LNCaP clone FGC (cell line): ENCODE measurements around the gene WDFY3.

Source experiments
- DNase-seq: peaks from one replicate; pipeline ENCODE4 v3.0.0-alpha.2; 2011; ENCODE audit warnings: low read depth
- H3K4me3 ChIP-seq: 2 replicates; pipeline ENCODE4 v1.5.1; 2011; ENCODE audit warnings: mild to moderate bottlenecking, low read depth, low read length, control low read depth
- TF ChIP-seq, protein P1 (sequence below): IDR thresholded peaks from 2 replicates; pipeline ENCODE4 v1.5.1; 2012; ENCODE audit warnings: mild to moderate bottlenecking; ENCODE audit not compliant: control insufficient read depth, insufficient read depth; ENCODE audit errors: extremely low read depth

The WDFY3 gene

GRCh38 chr4:84719115-84719514 lies 247.4 kb downstream of the WDFY3 start:
- no peak for DNase-seq
- TF ChIP-seq, protein P1, sequence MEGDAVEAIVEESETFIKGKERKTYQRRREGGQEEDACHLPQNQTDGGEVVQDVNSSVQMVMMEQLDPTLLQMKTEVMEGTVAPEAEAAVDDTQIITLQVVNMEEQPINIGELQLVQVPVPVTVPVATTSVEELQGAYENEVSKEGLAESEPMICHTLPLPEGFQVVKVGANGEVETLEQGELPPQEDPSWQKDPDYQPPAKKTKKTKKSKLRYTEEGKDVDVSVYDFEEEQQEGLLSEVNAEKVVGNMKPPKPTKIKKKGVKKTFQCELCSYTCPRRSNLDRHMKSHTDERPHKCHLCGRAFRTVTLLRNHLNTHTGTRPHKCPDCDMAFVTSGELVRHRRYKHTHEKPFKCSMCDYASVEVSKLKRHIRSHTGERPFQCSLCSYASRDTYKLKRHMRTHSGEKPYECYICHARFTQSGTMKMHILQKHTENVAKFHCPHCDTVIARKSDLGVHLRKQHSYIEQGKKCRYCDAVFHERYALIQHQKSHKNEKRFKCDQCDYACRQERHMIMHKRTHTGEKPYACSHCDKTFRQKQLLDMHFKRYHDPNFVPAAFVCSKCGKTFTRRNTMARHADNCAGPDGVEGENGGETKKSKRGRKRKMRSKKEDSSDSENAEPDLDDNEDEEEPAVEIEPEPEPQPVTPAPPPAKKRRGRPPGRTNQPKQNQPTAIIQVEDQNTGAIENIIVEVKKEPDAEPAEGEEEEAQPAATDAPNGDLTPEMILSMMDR = no peak
- H3K4me3 ChIP-seq = no peak overlapping the region

GRCh38 chr4:84718699-84719098 lies 247.8 kb downstream of the WDFY3 start:
- no peak for DNase-seq
- TF ChIP-seq, protein P1 = no peak
- no peak overlapping the region for H3K4me3 ChIP-seq

DNA sequence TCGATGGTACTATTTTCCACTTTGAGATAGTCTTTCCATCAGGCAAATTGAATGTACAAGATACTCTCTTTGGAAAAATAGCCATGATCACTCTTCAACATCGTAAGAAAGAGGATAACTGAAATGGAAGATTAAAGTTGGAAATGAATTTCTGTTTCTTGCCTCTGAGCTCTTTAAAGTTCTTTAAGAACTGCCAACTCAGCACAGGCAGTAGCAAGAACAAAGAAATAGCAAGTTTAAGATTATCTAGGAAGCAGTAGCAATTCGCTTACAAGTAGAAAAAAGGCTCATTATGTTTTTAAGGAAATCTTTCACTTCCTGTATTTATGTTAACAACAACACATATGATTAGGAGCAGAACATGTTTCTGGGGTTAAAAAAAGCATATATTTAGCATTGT lies 255.9 kb downstream of the WDFY3 start:
- TF ChIP-seq, protein P1 = no peak
- DNase-seq = no peak
- no peak overlapping the region for H3K4me3 ChIP-seq

- DNase-seq = no peak
- no peak overlapping the region for H3K4me3 ChIP-seq
- TF ChIP-seq, protein P1 = no peak
Measured at GRCh38 chr4:84708406-84709135, 257.9 kb downstream of the WDFY3 start.

DNA sequence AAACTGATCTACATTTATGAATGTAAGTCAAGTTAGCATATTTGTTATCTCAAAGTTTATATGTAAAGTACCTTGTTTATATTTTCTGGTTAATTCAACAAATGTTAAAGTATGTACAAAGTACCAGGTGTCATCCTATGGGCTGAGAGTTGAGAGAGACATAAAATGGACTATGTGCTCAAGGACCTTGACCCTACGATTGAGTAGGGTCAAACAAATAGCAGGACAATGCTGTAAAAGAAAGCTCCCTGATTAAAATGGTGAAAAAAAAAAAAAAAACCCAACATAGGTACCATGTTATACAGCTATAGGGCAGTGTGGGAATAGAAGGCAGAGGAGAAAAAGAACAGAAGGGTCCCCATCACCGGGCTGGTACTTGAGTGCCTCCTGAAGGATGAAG lies 260.2 kb downstream of the WDFY3 start:
- TF ChIP-seq, protein P1 = no peak

GRCh38 chr4:84699001-84699671 lies 267.4 kb downstream of the WDFY3 start:
- no peak overlapping the region for H3K4me3 ChIP-seq

More for the DNA sequence above, 260.2 kb downstream of the WDFY3 start:
- H3K4me3 ChIP-seq = no peak overlapping the region
- DNase-seq = no peak

More at GRCh38 chr4:84699001-84699671, 267.4 kb downstream of the WDFY3 start:
- DNase-seq = no peak
- TF ChIP-seq, protein P1 = no peak
